Measurements from ENCODE around the gene ATP6V0B.

DNA sequence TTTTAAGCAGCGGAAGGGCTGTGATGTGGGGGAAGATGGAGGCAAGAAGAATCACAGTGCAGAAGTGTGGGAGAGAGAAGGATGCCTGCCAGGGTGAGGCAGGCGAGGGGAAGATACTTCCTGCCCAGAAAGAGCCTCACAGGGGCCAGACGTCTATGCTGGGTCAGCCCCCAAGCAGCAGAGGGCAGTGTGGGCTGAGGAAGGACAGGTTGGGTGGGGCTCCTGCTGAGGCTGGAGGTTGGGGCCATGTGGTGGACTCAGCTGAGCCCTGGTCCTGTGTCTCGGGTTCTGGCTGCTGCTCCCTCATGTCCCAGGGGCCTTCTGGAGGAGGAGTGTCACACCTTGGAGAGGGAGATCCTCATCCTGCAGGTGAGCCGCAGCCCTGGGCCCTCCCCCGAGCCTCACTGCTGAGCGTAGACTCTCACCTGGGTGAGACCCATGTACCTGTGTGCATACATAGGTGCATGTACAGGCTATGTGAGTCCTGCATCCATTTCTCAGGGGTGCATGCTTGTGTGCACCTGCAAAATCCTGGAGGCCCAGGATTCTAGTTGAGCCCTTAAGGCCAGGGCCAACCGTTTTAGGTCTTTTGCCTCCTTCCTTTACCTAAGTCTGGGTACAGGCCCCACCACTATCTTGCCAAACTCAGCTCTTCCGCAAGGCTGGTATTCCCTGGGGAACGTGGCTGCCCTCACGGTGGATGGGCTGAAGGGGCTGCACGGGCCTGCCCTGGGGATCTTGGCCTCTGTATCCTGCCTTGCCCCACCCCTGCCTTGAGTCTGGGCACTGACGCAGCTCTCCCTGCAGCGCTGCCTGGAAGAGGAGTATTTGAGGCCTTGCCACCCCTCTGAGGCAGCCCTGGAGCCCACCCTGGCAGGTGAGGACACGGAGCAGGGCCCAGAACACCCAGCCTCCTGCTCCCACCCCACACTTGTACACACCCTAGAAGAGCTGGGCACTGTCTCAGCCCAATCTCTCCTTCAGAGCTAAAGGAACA is 20.3 kb downstream of the ATP6V0B start:
- TF ChIP-seq CHD4 (IDR thresholded peaks at IDR 0.05; ENCODE audit: borderline replicate concordance) (no peak), TP53 (CRISPR knock-in tag; IDR thresholded peaks at IDR 0.05) (no peak)
- TF ChIP-seq, protein P1, sequence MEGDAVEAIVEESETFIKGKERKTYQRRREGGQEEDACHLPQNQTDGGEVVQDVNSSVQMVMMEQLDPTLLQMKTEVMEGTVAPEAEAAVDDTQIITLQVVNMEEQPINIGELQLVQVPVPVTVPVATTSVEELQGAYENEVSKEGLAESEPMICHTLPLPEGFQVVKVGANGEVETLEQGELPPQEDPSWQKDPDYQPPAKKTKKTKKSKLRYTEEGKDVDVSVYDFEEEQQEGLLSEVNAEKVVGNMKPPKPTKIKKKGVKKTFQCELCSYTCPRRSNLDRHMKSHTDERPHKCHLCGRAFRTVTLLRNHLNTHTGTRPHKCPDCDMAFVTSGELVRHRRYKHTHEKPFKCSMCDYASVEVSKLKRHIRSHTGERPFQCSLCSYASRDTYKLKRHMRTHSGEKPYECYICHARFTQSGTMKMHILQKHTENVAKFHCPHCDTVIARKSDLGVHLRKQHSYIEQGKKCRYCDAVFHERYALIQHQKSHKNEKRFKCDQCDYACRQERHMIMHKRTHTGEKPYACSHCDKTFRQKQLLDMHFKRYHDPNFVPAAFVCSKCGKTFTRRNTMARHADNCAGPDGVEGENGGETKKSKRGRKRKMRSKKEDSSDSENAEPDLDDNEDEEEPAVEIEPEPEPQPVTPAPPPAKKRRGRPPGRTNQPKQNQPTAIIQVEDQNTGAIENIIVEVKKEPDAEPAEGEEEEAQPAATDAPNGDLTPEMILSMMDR (IDR thresholded peaks at IDR 0.05), result peak; percentile 27; the same call in 2 of the 3 replicates

Measured in A549 (cell line).